ENCODE measurements around the gene EPG5.

EPG5 gene

GRCh38 chr18:45880876-45881558 is 86.1 kb downstream of the EPG5 start:
- Histone ChIP-seq H3K27me3 (ENCODE audit: insufficient read depth, low read length) (no peaks in the 10 kb centered on the region), H3K4me3 (ENCODE audit: low read depth, low read length, poor library complexity, severe bottlenecking) (no peak overlapping the region), H3K36me3 (ENCODE audit: insufficient read depth, low read length) (peaks cover 29% of the 10 kb centered on the region), H2AFZ (ENCODE audit: low read length) (no peak overlapping the region), H3K4me1 (ENCODE audit: insufficient read depth, low read length, severe bottlenecking) (no peaks in the 10 kb centered on the region), H3K9me2 (ENCODE audit: low read depth, low read length) (no peaks in the 10 kb centered on the region), H3K27ac (ENCODE audit: low read depth, low read length, poor library complexity, severe bottlenecking) (no peak overlapping the region), H3K9ac (ENCODE audit: low read length) (no peak overlapping the region), H3K9me3 (ENCODE audit: low read length) (no peaks in the 10 kb centered on the region), H3F3A (ENCODE audit: insufficient read depth, low read length) (no peaks in the 10 kb centered on the region), H3K79me2 (ENCODE audit: insufficient read depth, low read length) (no peaks in the 10 kb centered on the region), H3K4me2 (ENCODE audit: low read length) (no peak overlapping the region), H4K20me1 (ENCODE audit: insufficient read depth, low read length) (no peaks in the 10 kb centered on the region)
- TF ChIP-seq, protein P1, sequence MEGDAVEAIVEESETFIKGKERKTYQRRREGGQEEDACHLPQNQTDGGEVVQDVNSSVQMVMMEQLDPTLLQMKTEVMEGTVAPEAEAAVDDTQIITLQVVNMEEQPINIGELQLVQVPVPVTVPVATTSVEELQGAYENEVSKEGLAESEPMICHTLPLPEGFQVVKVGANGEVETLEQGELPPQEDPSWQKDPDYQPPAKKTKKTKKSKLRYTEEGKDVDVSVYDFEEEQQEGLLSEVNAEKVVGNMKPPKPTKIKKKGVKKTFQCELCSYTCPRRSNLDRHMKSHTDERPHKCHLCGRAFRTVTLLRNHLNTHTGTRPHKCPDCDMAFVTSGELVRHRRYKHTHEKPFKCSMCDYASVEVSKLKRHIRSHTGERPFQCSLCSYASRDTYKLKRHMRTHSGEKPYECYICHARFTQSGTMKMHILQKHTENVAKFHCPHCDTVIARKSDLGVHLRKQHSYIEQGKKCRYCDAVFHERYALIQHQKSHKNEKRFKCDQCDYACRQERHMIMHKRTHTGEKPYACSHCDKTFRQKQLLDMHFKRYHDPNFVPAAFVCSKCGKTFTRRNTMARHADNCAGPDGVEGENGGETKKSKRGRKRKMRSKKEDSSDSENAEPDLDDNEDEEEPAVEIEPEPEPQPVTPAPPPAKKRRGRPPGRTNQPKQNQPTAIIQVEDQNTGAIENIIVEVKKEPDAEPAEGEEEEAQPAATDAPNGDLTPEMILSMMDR (IDR thresholded peaks at IDR 0.05; ENCODE audit: low read length): no peak
- TF ChIP-seq EZH2 (IDR thresholded peaks at IDR 0.05; ENCODE audit: borderline replicate concordance, low read length): no peak

GRCh38 chr18:45879681-45880655 is 87.2 kb downstream of the EPG5 start:
- Histone ChIP-seq H3F3A (ENCODE audit: insufficient read depth, low read length) (no peaks in the 10 kb centered on the region), H3K4me1 (ENCODE audit: insufficient read depth, low read length, severe bottlenecking) (peaks cover 2% of the 10 kb centered on the region), H3K4me3 (ENCODE audit: low read depth, low read length, poor library complexity, severe bottlenecking) (no peak overlapping the region), H3K9me3 (ENCODE audit: low read length) (no peaks in the 10 kb centered on the region; the same call in 1 of the 2 replicates), H3K36me3 (ENCODE audit: insufficient read depth, low read length) (peaks cover 39% of the 10 kb centered on the region), H4K20me1 (ENCODE audit: insufficient read depth, low read length) (no peaks in the 10 kb centered on the region), H3K9me2 (ENCODE audit: low read depth, low read length) (no peaks in the 10 kb centered on the region), H3K9ac (ENCODE audit: low read length) (no peak overlapping the region), H3K27ac (ENCODE audit: low read depth, low read length, poor library complexity, severe bottlenecking) (no peak overlapping the region), H3K27me3 (ENCODE audit: insufficient read depth, low read length) (no peaks in the 10 kb centered on the region), H3K79me2 (ENCODE audit: insufficient read depth, low read length) (no peaks in the 10 kb centered on the region), H3K4me2 (ENCODE audit: low read length) (no peak overlapping the region), H2AFZ (ENCODE audit: low read length) (no peak overlapping the region)
- TF ChIP-seq EZH2 (IDR thresholded peaks at IDR 0.05; ENCODE audit: borderline replicate concordance, low read length): no peak
- TF ChIP-seq, protein P1 (IDR thresholded peaks at IDR 0.05; ENCODE audit: low read length): peak; percentile 98

- Histone ChIP-seq H3K4me1 (ENCODE audit: insufficient read depth, low read length, severe bottlenecking) (peaks cover 10% of the 10 kb centered on the region), H3K4me3 (ENCODE audit: low read depth, low read length, poor library complexity, severe bottlenecking) (no peak overlapping the region), H3K27ac (ENCODE audit: low read depth, low read length, poor library complexity, severe bottlenecking) (no peak overlapping the region), H3K4me2 (ENCODE audit: low read length) (no peak overlapping the region), H3K9me3 (ENCODE audit: low read length) (no peaks in the 10 kb centered on the region; the same call in 1 of the 2 replicates), H3K27me3 (ENCODE audit: insufficient read depth, low read length) (no peaks in the 10 kb centered on the region), H3K9me2 (ENCODE audit: low read depth, low read length) (no peaks in the 10 kb centered on the region), H3K79me2 (ENCODE audit: insufficient read depth, low read length) (no peaks in the 10 kb centered on the region), H2AFZ (ENCODE audit: low read length) (no peak overlapping the region), H4K20me1 (ENCODE audit: insufficient read depth, low read length) (no peaks in the 10 kb centered on the region), H3F3A (ENCODE audit: insufficient read depth, low read length) (no peaks in the 10 kb centered on the region), H3K36me3 (ENCODE audit: insufficient read depth, low read length) (peaks cover 48% of the 10 kb centered on the region), H3K9ac (ENCODE audit: low read length) (no peak overlapping the region)
- TF ChIP-seq, protein P1 (IDR thresholded peaks at IDR 0.05; ENCODE audit: low read length): no peak
- TF ChIP-seq EZH2 (IDR thresholded peaks at IDR 0.05; ENCODE audit: borderline replicate concordance, low read length): no peak
Measured at GRCh38 chr18:45877403-45877802, 89.7 kb downstream of the EPG5 start.

All from OCI-LY1 (cell line).